Spinal cord (tissue), 10 donors: ENCODE results near the gene RYK. TPM values are rescaled to one million over a fixed set of nuclear protein-coding genes. Genes with fewer than 3 reads are reported as not detected.

ENCODE experiments used
- DNase-seq, 6 donors: peaks; one replicate each; pipeline versions ENCODE4 v3.0.0 to v3.0.0-alpha.2; 2013 to 2015; ENCODE audit warnings: low spot score in 6 of 6, low read depth in 4 of 6
- H3K27ac ChIP-seq: one replicate; pipeline ENCODE4 v1.5.1; 2013; ENCODE audit warnings: low read depth, low read length, control low read depth
- H3K27me3 ChIP-seq: one replicate; pipeline ENCODE4 v1.6.1; 2013; ENCODE audit warnings: low read length; ENCODE audit not compliant: control insufficient read depth, insufficient read depth
- H3K36me3 ChIP-seq: one replicate; pipeline ENCODE4 v1.6.1; 2013; ENCODE audit warnings: low read length; ENCODE audit not compliant: control insufficient read depth, insufficient read depth
- H3K4me1 ChIP-seq: one replicate; pipeline ENCODE4 v1.6.1; 2013; ENCODE audit warnings: low read length; ENCODE audit not compliant: control insufficient read depth, insufficient read depth
- H3K4me3 ChIP-seq: one replicate; pipeline ENCODE4 v1.5.1; 2013; ENCODE audit warnings: low read depth, low read length, control low read depth
- H3K9me3 ChIP-seq: one replicate; pipeline ENCODE4 v1.6.1; 2013; ENCODE audit warnings: low read length; ENCODE audit not compliant: control insufficient read depth, insufficient read depth
- WGBS: methylation state at CpG from one replicate; pipeline ENCODE4 v1.1.5; 2013; ENCODE audit warnings: missing lambda C conversion rate; ENCODE audit not compliant: insufficient coverage; 5-methylcytosine and 5-hydroxymethylcytosine counted together
- polyA plus RNA-seq, 2 donors: library from polyadenylated mRNA; unstranded; fragments of 120-200 nt; gene quantifications; one replicate each; pipeline ENCODE4 v1.2.1, GENCODE V29; 2013; ENCODE audit not compliant: insufficient read length in 2 of 2
- total RNA-seq, 2 donors: library from RNA; depleted of rRNA in 1 of 2; stranded (reverse); fragments of 120-200 nt in 1 of 2; fragments of >200 nt in 1 of 2; gene quantifications; one replicate each; pipeline versions ENCODE4 v1.2.3 to v1.2.4, GENCODE V29; 2013 to 2014
- donor health status: healthy.

The RYK gene
- total and polyA plus RNA-seq, 4 donors: 39.6 to 92.2 (median 66.2) TPM

DNA sequence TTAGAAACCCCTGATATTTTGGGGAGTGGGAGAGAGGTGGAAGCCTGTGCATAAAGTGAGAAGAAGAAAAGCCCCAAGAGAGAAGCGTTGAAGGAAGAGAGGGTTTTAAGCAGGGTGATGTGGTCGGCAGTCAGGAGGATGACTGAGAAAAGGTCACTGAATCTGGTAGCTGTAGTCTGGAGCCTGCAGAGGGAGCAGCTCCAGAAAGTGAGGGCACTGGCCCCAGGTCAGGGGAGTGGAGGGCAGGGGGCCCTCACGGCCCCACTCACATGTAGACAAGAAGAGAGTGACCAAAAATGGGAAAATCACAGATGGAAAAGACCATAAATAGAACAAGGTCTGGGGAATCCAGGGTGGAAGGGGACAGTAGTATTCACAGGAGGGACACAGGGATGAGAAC lies 105.5 kb downstream of the RYK start:
- no peaks in the 10 kb centered on the region for H3K9me3 ChIP-seq
- H3K4me1 ChIP-seq: no peaks in the 10 kb centered on the region
- DNase-seq: no peak
- no peaks in the 10 kb centered on the region for H3K27me3 ChIP-seq
- 78% methylated on average over 3 of the region's 3 CpGs for WGBS
- no peak overlapping the region for H3K27ac ChIP-seq
- H3K36me3 ChIP-seq: peaks cover 5% of the 10 kb centered on the region
- no peak overlapping the region for H3K4me3 ChIP-seq

DNA sequence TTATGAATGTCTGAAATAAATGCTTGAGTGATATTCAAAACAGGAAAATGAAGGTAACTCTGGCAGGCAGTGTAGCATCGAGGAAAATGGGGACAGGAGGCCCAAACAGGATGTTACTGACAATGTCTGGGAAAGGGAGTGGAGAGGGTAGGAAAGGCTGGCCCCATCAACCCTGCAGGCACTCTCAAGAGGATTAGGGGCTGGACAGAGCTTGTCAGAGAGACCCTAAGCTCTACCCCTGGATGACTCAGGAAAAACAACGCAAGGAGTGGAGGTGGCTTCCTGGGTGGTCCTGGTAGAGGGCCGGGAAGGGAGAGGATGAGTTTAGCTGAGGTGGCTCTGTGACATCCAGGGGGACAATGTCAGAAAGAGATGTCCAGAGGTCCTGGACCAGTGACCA lies 106.0 kb downstream of the RYK start:
- DNase-seq: no peak
- no peak overlapping the region for H3K27ac ChIP-seq
- no peak overlapping the region for H3K4me3 ChIP-seq
- 70% methylated on average over 3 of the region's 3 CpGs for whole genome bisulfite sequencing
- peaks cover 5% of the 10 kb centered on the region for H3K36me3 ChIP-seq
- H3K9me3 ChIP-seq: no peaks in the 10 kb centered on the region
- no peaks in the 10 kb centered on the region for H3K4me1 ChIP-seq
- H3K27me3 ChIP-seq: no peaks in the 10 kb centered on the region

DNA sequence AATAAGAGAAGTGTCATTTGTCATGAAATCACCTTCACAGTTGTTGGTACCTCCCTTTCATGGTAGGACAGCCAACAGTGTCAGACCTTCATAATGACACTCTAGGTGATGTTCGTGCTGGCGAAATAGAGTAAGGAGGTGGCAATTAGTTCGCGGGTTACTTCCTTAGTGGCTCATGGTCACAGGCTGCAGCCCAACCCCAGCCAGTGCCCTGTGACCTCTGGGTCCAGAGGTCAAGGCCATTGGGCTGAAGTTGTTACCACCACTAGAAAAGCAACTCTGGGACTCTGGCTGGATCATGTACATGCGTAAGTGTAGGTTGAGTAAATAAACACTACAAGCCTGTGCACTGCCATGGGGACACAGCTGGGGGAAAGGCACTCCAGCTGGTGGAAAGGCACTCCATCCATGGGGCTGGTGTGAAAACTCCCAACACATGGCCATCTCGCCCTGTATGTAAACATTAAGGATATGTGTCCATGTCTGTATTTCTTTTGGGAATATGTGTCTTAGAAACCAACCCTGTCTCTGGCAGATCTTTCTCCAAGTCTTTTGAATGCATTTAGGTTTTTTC lies 106.7 kb downstream of the RYK start:
- H3K36me3 ChIP-seq: peaks cover 5% of the 10 kb centered on the region
- DNase-seq: no peak
- 93% methylated on average over 5 of the region's 6 CpGs for WGBS
- H3K27me3 ChIP-seq: no peaks in the 10 kb centered on the region
- H3K4me3 ChIP-seq: no peak overlapping the region
- H3K4me1 ChIP-seq: no peaks in the 10 kb centered on the region
- no peak overlapping the region for H3K27ac ChIP-seq
- no peaks in the 10 kb centered on the region for H3K9me3 ChIP-seq

DNA sequence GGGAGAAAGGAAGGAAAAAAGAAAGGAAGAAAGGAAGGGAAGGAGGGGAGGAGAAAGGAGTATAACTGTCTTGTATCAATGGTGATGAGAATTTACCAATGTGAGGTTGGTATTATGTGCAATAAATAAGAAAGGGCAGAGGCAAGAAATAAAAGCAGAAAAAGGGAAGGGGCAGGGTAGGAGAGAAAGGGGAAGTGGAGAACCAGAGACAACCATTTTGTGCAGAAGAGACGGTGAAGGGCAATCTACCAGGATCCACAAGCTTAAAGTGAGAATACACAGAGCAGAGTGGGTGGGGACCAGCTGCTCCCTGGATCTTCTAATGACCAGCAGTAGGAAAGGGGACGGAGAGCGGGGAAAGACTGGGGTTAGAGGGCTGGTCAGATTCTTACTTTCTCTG lies 114.1 kb downstream of the RYK start:
- H3K27ac ChIP-seq: no peak overlapping the region
- H3K9me3 ChIP-seq: no peaks in the 10 kb centered on the region
- WGBS: 100% methylated on average over 1 of the region's 3 CpGs
- no peaks in the 10 kb centered on the region for H3K36me3 ChIP-seq
- H3K27me3 ChIP-seq: no peaks in the 10 kb centered on the region
- DNase-seq: no peak
- H3K4me3 ChIP-seq: no peak overlapping the region
- no peaks in the 10 kb centered on the region for H3K4me1 ChIP-seq

DNA sequence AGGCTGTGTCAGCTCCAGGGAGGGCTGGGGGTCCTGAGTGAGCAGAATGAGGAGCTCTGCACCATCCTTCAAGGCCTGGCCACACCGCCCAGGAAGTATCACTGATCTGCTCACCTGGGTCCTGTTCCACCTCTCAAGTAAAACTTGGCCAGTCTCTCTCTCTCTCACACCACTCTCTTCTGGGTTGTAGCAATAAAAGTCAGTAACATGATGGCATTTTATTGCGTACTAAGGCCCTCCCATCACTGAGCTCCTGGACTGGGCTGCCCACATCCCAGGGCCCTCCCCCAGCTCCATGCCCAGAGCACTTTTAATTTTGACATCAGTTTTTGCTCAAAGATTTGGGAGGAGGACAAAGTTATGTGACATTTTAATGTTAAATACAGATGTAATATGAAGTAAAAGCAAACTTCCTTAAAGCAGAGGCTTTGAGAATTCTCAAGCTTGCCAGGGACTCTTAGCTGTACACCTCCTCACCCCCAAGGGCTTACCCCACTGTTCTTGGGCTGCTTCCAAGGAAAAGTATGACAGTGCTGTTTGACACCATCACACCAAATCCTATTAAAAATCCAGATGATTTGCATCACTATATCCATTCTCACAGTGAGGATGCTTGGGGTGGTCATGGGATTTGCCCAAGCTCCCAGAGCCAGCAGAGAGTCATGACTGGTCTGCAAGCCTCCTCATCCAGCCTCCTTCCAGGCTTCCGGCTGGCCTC lies 115.8 kb downstream of the RYK start:
- 100% methylated on average over 2 of the region's 3 CpGs for WGBS
- H3K4me3 ChIP-seq: no peak overlapping the region
- H3K36me3 ChIP-seq: no peaks in the 10 kb centered on the region
- no peaks in the 10 kb centered on the region for H3K4me1 ChIP-seq
- DNase-seq: no peak
- no peaks in the 10 kb centered on the region for H3K27me3 ChIP-seq
- H3K27ac ChIP-seq: no peak overlapping the region
- H3K9me3 ChIP-seq: no peaks in the 10 kb centered on the region

DNA sequence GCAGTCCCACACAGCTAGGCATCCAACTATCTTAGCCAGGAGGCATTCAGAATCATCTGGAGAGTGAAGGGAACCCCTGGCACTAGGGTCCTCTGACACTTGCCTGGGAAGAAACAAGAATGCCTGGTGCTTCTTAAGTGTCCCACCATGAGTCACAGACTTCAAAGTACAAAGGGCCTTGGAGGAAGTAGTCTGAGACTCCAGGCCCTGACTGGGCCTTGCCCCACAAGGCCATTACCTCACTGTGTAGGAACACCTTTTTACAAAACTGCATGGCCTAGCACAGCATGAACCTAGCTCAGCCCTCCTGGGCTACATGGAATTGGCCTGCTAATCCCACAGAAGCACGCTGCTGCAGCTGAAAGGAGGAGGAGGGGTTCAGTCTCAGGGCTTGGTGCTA lies 116.4 kb downstream of the RYK start:
- no peaks in the 10 kb centered on the region for H3K9me3 ChIP-seq
- H3K4me3 ChIP-seq: no peak overlapping the region
- no peak for DNase-seq
- no peaks in the 10 kb centered on the region for H3K27me3 ChIP-seq
- WGBS: 100% methylated on average over 1 of the region's 1 CpG
- H3K4me1 ChIP-seq: no peaks in the 10 kb centered on the region
- H3K36me3 ChIP-seq: no peaks in the 10 kb centered on the region
- no peak overlapping the region for H3K27ac ChIP-seq

DNA sequence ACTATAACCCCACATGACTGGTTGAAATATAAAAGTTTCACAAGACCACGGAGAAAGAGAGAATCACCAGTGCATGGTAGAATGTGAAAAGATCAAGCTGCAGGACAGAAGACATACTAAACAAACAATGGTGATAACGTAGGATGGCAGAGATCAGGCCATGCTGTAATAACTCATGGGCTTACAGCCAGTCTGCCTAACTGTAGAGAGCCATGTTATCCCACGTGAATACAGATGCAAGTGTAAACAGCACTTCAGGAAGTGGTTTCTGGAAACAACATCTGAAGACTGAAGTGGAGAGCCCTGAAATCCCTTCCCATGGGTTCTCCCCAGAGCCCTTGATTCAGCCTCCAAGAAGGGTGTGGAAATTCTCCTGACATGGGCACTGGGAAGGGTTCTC lies 117.7 kb downstream of the RYK start:
- H3K9me3 ChIP-seq: no peaks in the 10 kb centered on the region
- WGBS: 88% methylated on average over 1 of the region's 3 CpGs
- H3K36me3 ChIP-seq: no peaks in the 10 kb centered on the region
- H3K27ac ChIP-seq: no peak overlapping the region
- H3K4me3 ChIP-seq: no peak overlapping the region
- H3K4me1 ChIP-seq: no peaks in the 10 kb centered on the region
- DNase-seq: no peak
- H3K27me3 ChIP-seq: no peaks in the 10 kb centered on the region

DNA sequence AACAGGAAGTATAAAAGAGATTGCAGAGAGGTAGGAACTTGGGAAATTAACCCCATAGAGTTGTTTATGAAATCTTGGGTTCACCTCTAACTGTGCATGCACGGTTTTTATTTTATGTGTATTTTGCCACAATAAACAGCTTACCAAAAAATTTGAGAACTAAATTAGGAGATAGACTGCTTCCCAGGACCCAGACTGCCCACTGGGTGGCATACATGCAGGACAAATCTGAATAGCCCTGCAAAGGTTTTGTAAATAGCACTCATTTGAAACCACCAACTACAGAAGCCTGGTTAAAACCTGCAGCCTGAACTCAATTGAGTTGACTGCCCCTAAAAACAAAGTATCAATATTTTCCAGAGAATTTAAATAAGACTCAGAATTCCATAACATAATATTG lies 124.5 kb downstream of the RYK start:
- Histone ChIP-seq H3K9me3 (no peaks in the 10 kb centered on the region), H3K27me3 (no peaks in the 10 kb centered on the region), H3K4me1 (no peaks in the 10 kb centered on the region), H3K4me3 (no peak overlapping the region), H3K27ac (no peak overlapping the region), H3K36me3 (no peaks in the 10 kb centered on the region)
- WGBS: no CpG with 5 or more reads among the region's 1 CpG
- DNase-seq: no peak

DNA sequence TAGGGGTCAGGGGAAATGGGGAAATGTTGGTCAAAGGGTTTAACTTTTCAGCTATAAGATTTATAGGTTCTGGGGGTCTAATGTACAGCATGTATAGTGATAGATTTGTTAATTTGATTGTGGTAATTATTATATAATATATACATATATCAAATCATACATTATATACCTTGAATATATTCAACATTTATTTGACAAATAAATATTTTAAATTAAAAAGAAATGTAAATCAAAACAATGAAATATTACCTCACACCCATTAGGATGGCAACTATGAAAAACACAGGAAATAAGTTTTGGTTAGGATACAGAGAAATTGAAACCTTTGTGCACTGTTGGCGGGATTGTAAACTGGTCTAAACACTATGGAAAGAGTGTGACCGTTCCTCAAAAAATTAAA lies 135.9 kb downstream of the RYK start:
- WGBS: no CpG with 5 or more reads among the region's 2 CpGs
- H3K4me1 ChIP-seq: no peaks in the 10 kb centered on the region
- H3K4me3 ChIP-seq: no peak overlapping the region
- H3K9me3 ChIP-seq: no peaks in the 10 kb centered on the region
- no peaks in the 10 kb centered on the region for H3K36me3 ChIP-seq
- H3K27me3 ChIP-seq: no peaks in the 10 kb centered on the region
- H3K27ac ChIP-seq: no peak overlapping the region
- DNase-seq: no peak

DNA sequence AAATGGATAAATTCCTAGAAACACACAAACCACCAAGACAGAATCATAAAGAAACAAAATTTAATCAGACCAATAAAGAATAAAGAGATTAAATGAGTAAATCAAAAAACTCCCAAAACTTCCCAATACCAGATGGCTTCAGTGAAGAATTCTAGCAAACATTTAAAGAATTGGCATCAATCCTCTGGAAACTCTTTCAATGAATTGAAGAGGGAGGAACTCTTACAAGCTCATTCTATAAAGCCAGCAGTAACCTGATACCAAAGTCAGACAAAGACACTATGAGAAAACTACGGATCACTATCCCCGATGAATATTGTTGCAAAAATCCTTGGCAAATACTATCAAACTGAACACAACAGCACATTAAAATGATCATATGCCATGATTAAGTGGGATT lies 139.0 kb downstream of the RYK start:
- Histone ChIP-seq H3K4me3 (no peak overlapping the region), H3K9me3 (no peaks in the 10 kb centered on the region), H3K27me3 (no peaks in the 10 kb centered on the region), H3K27ac (no peak overlapping the region), H3K4me1 (no peaks in the 10 kb centered on the region), H3K36me3 (no peaks in the 10 kb centered on the region)
- DNase-seq: peak in 1 of 6 donors; percentile 35
- WGBS: no CpG with 5 or more reads among the region's 2 CpGs
